ENCODE measurements around the gene MOB4. TPM values are rescaled to one million over a fixed set of nuclear protein-coding genes. Genes with fewer than 3 reads are reported as not detected.
"Not testable (repeated sequence)": the region's sequence is repeated elsewhere in the genome, so short reads cannot be mapped to it uniquely, and the experiment has no call there.

MOB4 gene
- total and polyA plus RNA-seq, 2 donors (not counting 1 experiment from before 2014, with no cell fraction given), result 12.6 to 20.8 TPM

GRCh38 chr2:197477797-197478196 is 38.1 kb upstream of the MOB4 start:
- ATAC-seq (ENCODE audit: low read depth) (no peak), DNase-seq (no peak)
- Histone ChIP-seq H3K27me3 (replicated peaks in 1 of 4; ENCODE audit: control extremely low read depth in 1 of 4, control insufficient read depth in 3 of 4, insufficient read depth in 4 of 4, low read length in 3 of 4) (no peaks in the 10 kb centered on the region), H3K9me3 (ENCODE audit: control extremely low read depth in 1 of 3, control insufficient read depth in 2 of 3, insufficient read depth in 1 of 3, low read length in 2 of 3) (peaks cover 0 to 6% (median 0%) of the 10 kb centered on the region in 3 donors), H3K9ac (ENCODE audit: low read length) (no peak overlapping the region), H3K4me3 (ENCODE audit: control extremely low read depth in 1 of 5, extremely low read depth in 1 of 5, insufficient read depth in 1 of 5, low read depth in 2 of 5, low read length in 4 of 5) (no peak overlapping the region), H3K4me1 (ENCODE audit: control insufficient read depth in 2 of 2, insufficient read depth in 2 of 2, low read length in 2 of 2) (no peaks in the 10 kb centered on the region), H2AFZ (ENCODE audit: insufficient read depth, low read depth, low read length, poor library complexity, severe bottlenecking) (no peak overlapping the region), H3K79me2 (ENCODE audit: control insufficient read depth, insufficient read depth, low read length) (no peaks in the 10 kb centered on the region), H3K27ac (ENCODE audit: low read length in 2 of 2) (no peak overlapping the region), H4K20me1 (ENCODE audit: control insufficient read depth, insufficient read depth, low read length, poor library complexity, severe bottlenecking) (no peaks in the 10 kb centered on the region), H3K4me2 (replicated peaks; ENCODE audit: low read depth, low read length, poor library complexity, severe bottlenecking) (no peak overlapping the region), H3K36me3 (replicated peaks in 1 of 2; ENCODE audit: control extremely low read depth in 1 of 2, control insufficient read depth in 1 of 2, extremely low read depth in 1 of 2, insufficient read depth in 2 of 2, low read length in 1 of 2) (peaks cover 10 to 42% of the 10 kb centered on the region in 2 experiments)
- Mint-ChIP-seq H3K27me3 (no peaks in the 10 kb centered on the region), H3K9me3 (ENCODE audit: insufficient read depth) (no peaks in the 10 kb centered on the region), H3K4me3 (no peak overlapping the region), H3K27ac (no peak overlapping the region), H3K4me1 (no peaks in the 10 kb centered on the region)
- ChIA-PET CTCF (no interaction called here), POLR2A (interaction anchor here (0.6 kb wide), 1 partner anchor 12 kb away, joined by 3 read pairs; no protein-coding TSS in a partner anchor)
- WGBS (ENCODE audit: insufficient coverage), result 93% methylated on average over 2 of the region's 3 CpGs
- intact Hi-C loops (cut with micrococcal nuclease), result no loop called here
- TF ChIP-seq, protein P1, sequence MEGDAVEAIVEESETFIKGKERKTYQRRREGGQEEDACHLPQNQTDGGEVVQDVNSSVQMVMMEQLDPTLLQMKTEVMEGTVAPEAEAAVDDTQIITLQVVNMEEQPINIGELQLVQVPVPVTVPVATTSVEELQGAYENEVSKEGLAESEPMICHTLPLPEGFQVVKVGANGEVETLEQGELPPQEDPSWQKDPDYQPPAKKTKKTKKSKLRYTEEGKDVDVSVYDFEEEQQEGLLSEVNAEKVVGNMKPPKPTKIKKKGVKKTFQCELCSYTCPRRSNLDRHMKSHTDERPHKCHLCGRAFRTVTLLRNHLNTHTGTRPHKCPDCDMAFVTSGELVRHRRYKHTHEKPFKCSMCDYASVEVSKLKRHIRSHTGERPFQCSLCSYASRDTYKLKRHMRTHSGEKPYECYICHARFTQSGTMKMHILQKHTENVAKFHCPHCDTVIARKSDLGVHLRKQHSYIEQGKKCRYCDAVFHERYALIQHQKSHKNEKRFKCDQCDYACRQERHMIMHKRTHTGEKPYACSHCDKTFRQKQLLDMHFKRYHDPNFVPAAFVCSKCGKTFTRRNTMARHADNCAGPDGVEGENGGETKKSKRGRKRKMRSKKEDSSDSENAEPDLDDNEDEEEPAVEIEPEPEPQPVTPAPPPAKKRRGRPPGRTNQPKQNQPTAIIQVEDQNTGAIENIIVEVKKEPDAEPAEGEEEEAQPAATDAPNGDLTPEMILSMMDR (IDR thresholded peaks at IDR 0.05), result no peak
- TF ChIP-seq EZH2 (IDR thresholded peaks at IDR 0.05; ENCODE audit: borderline replicate concordance, insufficient read depth, low read depth, low read length, poor library complexity, severe bottlenecking), result no peak

DNA sequence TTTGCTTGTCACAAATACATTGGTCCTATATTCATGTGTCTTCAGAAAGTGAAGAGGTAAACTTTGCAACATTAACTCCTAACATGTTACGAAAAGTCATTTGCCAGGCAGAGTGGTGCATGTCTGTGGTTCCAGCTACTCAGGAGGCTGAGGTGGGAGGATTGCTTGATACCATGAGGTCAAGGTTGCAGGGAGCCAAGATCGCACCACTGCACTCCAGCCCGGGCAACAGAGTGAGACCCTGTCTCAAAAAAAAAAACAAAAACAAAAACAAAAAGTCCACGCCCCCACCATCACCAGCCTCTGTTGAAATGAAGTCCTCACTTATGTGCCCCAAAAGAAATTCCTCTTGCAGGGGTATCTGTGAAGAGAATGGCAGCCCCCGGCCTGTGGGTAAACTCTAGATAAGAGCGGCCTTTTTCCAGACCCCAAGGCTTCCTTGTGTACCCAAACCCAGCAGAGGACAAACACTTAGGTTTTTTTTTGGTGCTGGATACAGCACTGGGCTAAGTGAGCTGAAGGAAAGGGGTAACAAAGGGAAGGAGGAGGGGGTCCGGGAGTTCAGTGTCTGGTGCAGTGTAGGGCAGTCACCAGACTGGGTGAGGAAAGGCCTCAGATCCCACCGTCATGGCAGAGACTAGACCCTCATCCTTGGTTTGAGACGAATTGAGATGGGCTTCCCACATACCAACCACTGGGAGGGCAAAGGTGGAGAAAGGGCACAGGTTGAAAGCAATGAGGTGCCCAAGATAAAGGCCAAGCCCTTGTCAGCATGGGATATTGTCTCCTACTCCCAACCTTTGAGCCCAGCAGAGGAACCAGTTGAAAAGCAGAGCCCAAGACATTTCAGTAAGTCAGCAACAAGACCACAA is 35.5 kb upstream of the MOB4 start:
- H3K36me3 ChIP-seq (replicated peaks in 1 of 2; ENCODE audit: control extremely low read depth in 1 of 2, control insufficient read depth in 1 of 2, extremely low read depth in 1 of 2, insufficient read depth in 2 of 2, low read length in 1 of 2), result peaks cover 5 to 30% of the 10 kb centered on the region in 2 experiments
- no peaks in the 10 kb centered on the region for H3K79me2 ChIP-seq (ENCODE audit: control insufficient read depth, insufficient read depth, low read length)
- H3K4me1 ChIP-seq (ENCODE audit: control insufficient read depth in 2 of 2, insufficient read depth in 2 of 2, low read length in 2 of 2), result no peaks in the 10 kb centered on the region
- Mint-ChIP-seq H3K4me3 (no peak overlapping the region), H3K27me3 (no peaks in the 10 kb centered on the region), H3K27ac (no peak overlapping the region), H3K4me1 (no peaks in the 10 kb centered on the region), H3K9me3 (ENCODE audit: insufficient read depth) (no peaks in the 10 kb centered on the region)
- H4K20me1 ChIP-seq (ENCODE audit: control insufficient read depth, insufficient read depth, low read length, poor library complexity, severe bottlenecking), result no peaks in the 10 kb centered on the region
- H3K27ac ChIP-seq (ENCODE audit: low read length in 2 of 2), result no peak overlapping the region
- WGBS (ENCODE audit: insufficient coverage), result no CpG with 5 or more reads among the region's 9 CpGs
- ChIA-PET CTCF (interaction anchor here (0.6 kb wide), 1 partner anchor 152 kb away, joined by 4 read pairs; no protein-coding TSS in a partner anchor), POLR2A (no interaction called here)
- no peak overlapping the region for H3K4me3 ChIP-seq (ENCODE audit: control extremely low read depth in 1 of 5, extremely low read depth in 1 of 5, insufficient read depth in 1 of 5, low read depth in 2 of 5, low read length in 4 of 5)
- H3K27me3 ChIP-seq (replicated peaks in 1 of 4; ENCODE audit: control extremely low read depth in 1 of 4, control insufficient read depth in 3 of 4, insufficient read depth in 4 of 4, low read length in 3 of 4), result no peaks in the 10 kb centered on the region
- ATAC-seq (ENCODE audit: low read depth) (no peak), DNase-seq (no peak)
- H3K9me3 ChIP-seq (ENCODE audit: control extremely low read depth in 1 of 3, control insufficient read depth in 2 of 3, insufficient read depth in 1 of 3, low read length in 2 of 3), result peaks cover 0 to 20% (median 10%) of the 10 kb centered on the region in 3 donors
- intact Hi-C loops (cut with micrococcal nuclease), result no loop called here
- TF ChIP-seq, protein P1 (IDR thresholded peaks at IDR 0.05), result no peak
- TF ChIP-seq EZH2 (IDR thresholded peaks at IDR 0.05; ENCODE audit: borderline replicate concordance, insufficient read depth, low read depth, low read length, poor library complexity, severe bottlenecking), result no peak
- no peak overlapping the region for H2AFZ ChIP-seq (ENCODE audit: insufficient read depth, low read depth, low read length, poor library complexity, severe bottlenecking)
- H3K9ac ChIP-seq (ENCODE audit: low read length), result no peak overlapping the region
- H3K4me2 ChIP-seq (replicated peaks; ENCODE audit: low read depth, low read length, poor library complexity, severe bottlenecking), result no peak overlapping the region

GRCh38 chr2:197484248-197484647 is 31.6 kb upstream of the MOB4 start:
- H3K27me3 ChIP-seq (replicated peaks in 1 of 4; ENCODE audit: control extremely low read depth in 1 of 4, control insufficient read depth in 3 of 4, insufficient read depth in 4 of 4, low read length in 3 of 4); ATAC-seq (ENCODE audit: low read depth); H3K4me3 ChIP-seq (ENCODE audit: control extremely low read depth in 1 of 5, extremely low read depth in 1 of 5, insufficient read depth in 1 of 5, low read depth in 2 of 5, low read length in 4 of 5); H3K9me3 Mint-ChIP-seq (ENCODE audit: insufficient read depth); H3K4me2 ChIP-seq (replicated peaks; ENCODE audit: low read depth, low read length, poor library complexity, severe bottlenecking); DNase-seq; CTCF ChIA-PET; H3K27ac ChIP-seq (ENCODE audit: low read length in 2 of 2); H3K4me1 Mint-ChIP-seq; POLR2A ChIA-PET; H3K27me3 Mint-ChIP-seq; H3K9ac ChIP-seq (ENCODE audit: low read length); H3K4me3 Mint-ChIP-seq; H3K79me2 ChIP-seq (ENCODE audit: control insufficient read depth, insufficient read depth, low read length); H3K27ac Mint-ChIP-seq; H3K4me1 ChIP-seq (ENCODE audit: control insufficient read depth in 2 of 2, insufficient read depth in 2 of 2, low read length in 2 of 2); intact Hi-C loops (cut with micrococcal nuclease); H2AFZ ChIP-seq (ENCODE audit: insufficient read depth, low read depth, low read length, poor library complexity, severe bottlenecking); H4K20me1 ChIP-seq (ENCODE audit: control insufficient read depth, insufficient read depth, low read length, poor library complexity, severe bottlenecking): not testable (repeated sequence)
- peaks cover 0 to 20% (median 10%) of the 10 kb centered on the region in 3 donors for H3K9me3 ChIP-seq (ENCODE audit: control extremely low read depth in 1 of 3, control insufficient read depth in 2 of 3, insufficient read depth in 1 of 3, low read length in 2 of 3)
- WGBS (ENCODE audit: insufficient coverage), result no CpG with 5 or more reads among the region's 3 CpGs
- peaks cover 2 to 37% of the 10 kb centered on the region in 2 experiments for H3K36me3 ChIP-seq (replicated peaks in 1 of 2; ENCODE audit: control extremely low read depth in 1 of 2, control insufficient read depth in 1 of 2, extremely low read depth in 1 of 2, insufficient read depth in 2 of 2, low read length in 1 of 2)
